PC-9 (cell line): ENCODE results near the gene PROK2.

Experiments used
- CTCF ChIP-seq: fragments of 200-600 bp; sonication (generic); conservative IDR thresholded peaks from 2 replicates; pipeline ENCODE4 v1.6.1; 2017; ENCODE audit warnings: mixed run types, antibody characterized with exemption, mild to moderate bottlenecking, moderate library complexity
- EZH2 ChIP-seq: fragments of 200-600 bp; sonication (generic); IDR thresholded peaks from 2 replicates; pipeline ENCODE4 v1.8.0; 2017; ENCODE audit warnings: antibody characterized with exemption, low read depth

DNA sequence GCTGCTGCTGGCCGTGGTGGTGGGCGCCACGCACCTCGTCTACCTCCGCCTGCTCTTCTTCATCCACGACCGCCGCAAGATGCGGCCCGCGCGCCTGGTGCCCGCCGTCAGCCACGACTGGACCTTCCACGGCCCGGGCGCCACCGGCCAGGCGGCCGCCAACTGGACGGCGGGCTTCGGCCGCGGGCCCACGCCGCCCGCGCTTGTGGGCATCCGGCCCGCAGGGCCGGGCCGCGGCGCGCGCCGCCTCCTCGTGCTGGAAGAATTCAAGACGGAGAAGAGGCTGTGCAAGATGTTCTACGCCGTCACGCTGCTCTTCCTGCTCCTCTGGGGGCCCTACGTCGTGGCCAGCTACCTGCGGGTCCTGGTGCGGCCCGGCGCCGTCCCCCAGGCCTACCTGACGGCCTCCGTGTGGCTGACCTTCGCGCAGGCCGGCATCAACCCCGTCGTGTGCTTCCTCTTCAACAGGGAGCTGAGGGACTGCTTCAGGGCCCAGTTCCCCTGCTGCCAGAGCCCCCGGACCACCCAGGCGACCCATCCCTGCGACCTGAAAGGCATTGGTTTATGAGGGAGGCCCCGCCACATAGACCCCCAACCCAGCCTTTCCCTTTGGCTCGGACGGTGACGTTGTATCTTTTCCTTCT, 30.2 kb downstream of the PROK2 start:
- TF ChIP-seq CTCF (no peak), EZH2 (no peak)
